VCaP (cell line): ENCODE data around the gene SULF2.

Source experiments
- H3K27ac ChIP-seq: fragments of 450-650 bp; 2 replicates; pipeline ENCODE4 v1.5.1; 2017
- CTCF ChIP-seq: fragments of 450-650 bp; conservative IDR thresholded peaks from 2 replicates; pipeline ENCODE4 v1.5.1; 2017; ENCODE audit warnings: mild to moderate bottlenecking, moderate library complexity

SULF2 gene

GRCh38 chr20:47784599-47785310 lies 526 bp downstream of the SULF2 start:
- TF ChIP-seq CTCF, result no peak; the same call in 1 of the 2 replicates
- H3K27ac ChIP-seq, result no peak overlapping the region

GRCh38 chr20:47783828-47784598 lies 1.3 kb downstream of the SULF2 start:
- no peak overlapping the region for H3K27ac ChIP-seq
- TF ChIP-seq CTCF, result no peak

- peak; percentile 39; the same call in 1 of the 2 replicates for TF ChIP-seq CTCF
Observed at GRCh38 chr20:47782920-47783552, 2.2 kb downstream of the SULF2 start.

GRCh38 chr20:47782076-47782475 lies 3.2 kb downstream of the SULF2 start:
- H3K27ac ChIP-seq, result no peak overlapping the region
- no peak for TF ChIP-seq CTCF

More at GRCh38 chr20:47782920-47783552, 2.2 kb downstream of the SULF2 start:
- H3K27ac ChIP-seq, result no peak overlapping the region

GRCh38 chr20:47781632-47782031 lies 3.6 kb downstream of the SULF2 start:
- H3K27ac ChIP-seq, result no peak overlapping the region
- TF ChIP-seq CTCF, result no peak

GRCh38 chr20:47780720-47781389 lies 4.4 kb downstream of the SULF2 start:
- TF ChIP-seq CTCF, result no peak
- H3K27ac ChIP-seq, result no peak overlapping the region
